HEK293 (cell line): ENCODE results near the gene DNAJB6.

Experiments used
- ZNF114 ChIP-seq: fragments of 450-650 bp; formaldehyde crosslinking; IDR thresholded peaks from 2 replicates; pipeline ENCODE4 v1.5.0; 2017; ENCODE audit warnings: missing biosample characterization, missing genetic modification characterization
- ZNF707 ChIP-seq: fragments of 450-650 bp; formaldehyde crosslinking; IDR thresholded peaks from 2 replicates; pipeline ENCODE4 v1.5.1; 2016; ENCODE audit warnings: missing biosample characterization, missing genetic modification characterization
- TF ChIP-seq, protein P1 (sequence below): fragments of 450-650 bp; formaldehyde crosslinking; IDR thresholded peaks from 2 replicates; pipeline ENCODE4 v1.5.1; 2016; ENCODE audit warnings: missing biosample characterization, missing genetic modification characterization, low read depth

DNA sequence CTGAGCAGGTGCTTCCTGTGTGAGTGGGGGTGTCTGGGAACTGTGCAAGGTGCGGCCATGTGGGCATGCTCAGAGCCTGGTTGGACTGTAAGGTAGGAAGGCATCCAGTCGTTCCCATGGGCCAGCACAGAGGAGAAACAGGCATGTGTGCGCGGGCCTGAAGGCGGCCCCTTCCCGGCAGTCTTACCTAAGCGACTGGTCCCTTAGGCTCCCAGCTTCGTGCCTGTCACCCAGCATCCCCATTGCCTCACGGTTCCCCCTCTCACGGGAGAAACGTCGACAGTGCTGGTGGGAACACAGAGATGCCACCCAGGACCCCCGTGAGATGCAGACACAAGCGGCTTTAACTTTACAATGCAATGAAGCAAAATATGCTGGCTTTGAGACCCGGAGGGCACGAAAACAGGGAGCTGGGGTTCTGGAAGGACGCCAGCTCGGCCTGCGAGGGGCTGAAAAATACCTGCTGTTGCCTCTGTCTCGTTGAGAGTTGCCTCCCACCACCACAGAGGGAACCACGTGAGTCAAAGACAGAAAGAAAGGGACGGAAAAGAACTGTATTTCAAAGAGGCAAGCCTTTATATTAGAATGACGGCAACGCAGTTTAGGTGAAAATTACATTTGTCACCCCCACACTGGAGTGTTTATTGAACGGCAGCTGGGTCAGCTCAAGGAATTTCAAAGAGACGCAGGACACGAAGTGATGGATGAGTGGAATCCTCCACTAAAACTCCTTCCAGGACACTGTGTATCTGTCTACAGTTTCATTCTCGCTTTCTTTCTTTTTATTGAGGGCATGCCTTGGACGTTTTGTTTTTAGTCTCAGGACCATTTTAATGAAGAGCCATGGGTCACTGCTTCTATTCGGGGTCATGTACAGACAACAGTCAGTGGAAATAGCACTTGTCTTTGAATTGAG, 128.4 kb downstream of the DNAJB6 start:
- TF ChIP-seq ZNF707, result no peak
- TF ChIP-seq, protein P1, sequence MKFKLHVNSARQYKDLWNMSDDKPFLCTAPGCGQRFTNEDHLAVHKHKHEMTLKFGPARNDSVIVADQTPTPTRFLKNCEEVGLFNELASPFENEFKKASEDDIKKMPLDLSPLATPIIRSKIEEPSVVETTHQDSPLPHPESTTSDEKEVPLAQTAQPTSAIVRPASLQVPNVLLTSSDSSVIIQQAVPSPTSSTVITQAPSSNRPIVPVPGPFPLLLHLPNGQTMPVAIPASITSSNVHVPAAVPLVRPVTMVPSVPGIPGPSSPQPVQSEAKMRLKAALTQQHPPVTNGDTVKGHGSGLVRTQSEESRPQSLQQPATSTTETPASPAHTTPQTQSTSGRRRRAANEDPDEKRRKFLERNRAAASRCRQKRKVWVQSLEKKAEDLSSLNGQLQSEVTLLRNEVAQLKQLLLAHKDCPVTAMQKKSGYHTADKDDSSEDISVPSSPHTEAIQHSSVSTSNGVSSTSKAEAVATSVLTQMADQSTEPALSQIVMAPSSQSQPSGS, result no peak
- TF ChIP-seq ZNF114 (tag by site-specific recombination), result no peak
